Measurements from ENCODE around the gene MRGPRG.
A peak's percentile ranks its signal among the peaks of the same experiment; 100 is the strongest.

Gene MRGPRG

GRCh38 chr11:3195251-3196160 lies 23.1 kb downstream of the MRGPRG start:
- DNase-seq (no peak), ATAC-seq (no peak)
- Mint-ChIP-seq H3K27ac (no peak overlapping the region), H3K27me3 (peaks cover 14% of the 10 kb centered on the region), H3K4me1 (no peaks in the 10 kb centered on the region), H3K4me3 (no peak overlapping the region), H3K9me3 (no peaks in the 10 kb centered on the region)

DNA sequence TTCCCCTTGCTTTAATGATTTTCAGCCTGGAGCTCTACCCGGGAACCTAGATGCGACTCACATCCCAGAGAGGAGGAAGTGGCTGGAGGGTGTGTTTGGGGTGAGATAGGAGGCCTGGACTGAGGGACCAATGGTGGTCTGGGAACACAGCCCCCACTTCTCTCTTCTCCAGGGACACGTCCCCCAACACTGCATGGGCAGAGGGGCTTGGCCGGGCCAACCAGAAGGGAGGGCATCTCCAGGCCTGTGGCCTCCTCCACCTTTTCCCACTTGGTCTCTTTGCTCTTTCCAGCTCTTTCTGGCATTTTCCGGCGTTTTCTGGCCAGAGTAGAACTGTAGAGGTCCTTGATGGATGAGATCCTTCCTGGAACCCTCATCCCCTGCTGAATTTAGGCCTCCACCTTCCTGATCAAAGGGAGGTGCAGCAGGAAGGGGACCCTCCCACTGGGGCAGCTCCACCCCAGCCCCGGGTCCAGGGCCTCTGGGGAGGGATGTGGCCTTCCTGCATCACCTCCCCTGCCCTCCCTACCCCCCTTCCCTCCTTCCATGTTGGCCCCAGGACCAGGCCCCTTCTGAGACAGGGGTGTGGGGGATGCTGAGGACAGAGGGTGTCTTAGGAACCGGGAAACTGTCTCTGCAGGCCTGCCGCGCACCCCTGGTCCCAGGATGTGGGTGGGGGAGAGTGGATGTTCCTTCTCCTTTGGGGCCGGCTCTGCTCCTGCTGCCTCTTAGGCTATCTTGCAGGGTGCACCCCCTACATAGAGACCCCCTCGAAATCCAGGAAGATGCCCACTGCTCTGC lies 24.4 kb downstream of the MRGPRG start:
- ATAC-seq (no peak), DNase-seq (no peak)
- no peak overlapping the region for H3K4me3 Mint-ChIP-seq
- no peaks in the 10 kb centered on the region for H3K4me1 Mint-ChIP-seq
- peaks cover 10% of the 10 kb centered on the region for H3K27me3 Mint-ChIP-seq
- no peak overlapping the region for H3K27ac Mint-ChIP-seq
- H3K9me3 Mint-ChIP-seq, result no peaks in the 10 kb centered on the region

GRCh38 chr11:3193373-3194015 lies 25.1 kb downstream of the MRGPRG start:
- no peak overlapping the region for H3K4me3 Mint-ChIP-seq
- no peaks in the 10 kb centered on the region for H3K9me3 Mint-ChIP-seq
- ATAC-seq, result no peak
- no peak overlapping the region for H3K27ac Mint-ChIP-seq
- peaks cover 10% of the 10 kb centered on the region for H3K27me3 Mint-ChIP-seq
- no peaks in the 10 kb centered on the region for H3K4me1 Mint-ChIP-seq
- no peak for DNase-seq

GRCh38 chr11:3192511-3193372 lies 25.9 kb downstream of the MRGPRG start:
- H3K9me3 Mint-ChIP-seq, result no peaks in the 10 kb centered on the region
- H3K27ac Mint-ChIP-seq, result no peak overlapping the region
- H3K27me3 Mint-ChIP-seq, result peaks cover 10% of the 10 kb centered on the region
- DNase-seq (no peak), ATAC-seq (no peak)
- H3K4me1 Mint-ChIP-seq, result no peaks in the 10 kb centered on the region
- no peak overlapping the region for H3K4me3 Mint-ChIP-seq

- Mint-ChIP-seq H3K27me3 (peaks cover under 1% of the 10 kb centered on the region), H3K27ac (no peak overlapping the region), H3K9me3 (no peaks in the 10 kb centered on the region), H3K4me1 (no peaks in the 10 kb centered on the region), H3K4me3 (no peak overlapping the region)
- ATAC-seq, result no peak
- DNase-seq, result no peak
These were observed 26.9 kb downstream of the MRGPRG start for GRCh38 chr11:3191586-3192324.

GRCh38 chr11:3190600-3190999 lies 28.0 kb downstream of the MRGPRG start:
- Mint-ChIP-seq H3K27me3 (no peaks in the 10 kb centered on the region), H3K4me1 (no peaks in the 10 kb centered on the region), H3K27ac (no peak overlapping the region), H3K9me3 (no peaks in the 10 kb centered on the region), H3K4me3 (no peak overlapping the region)
- no peak for DNase-seq
- ATAC-seq, result no peak

- Mint-ChIP-seq H3K9me3 (no peaks in the 10 kb centered on the region), H3K4me1 (no peaks in the 10 kb centered on the region), H3K4me3 (no peak overlapping the region), H3K27ac (no peak overlapping the region), H3K27me3 (no peaks in the 10 kb centered on the region)
- DNase-seq (no peak), ATAC-seq (no peak)
These were observed 28.6 kb downstream of the MRGPRG start for GRCh38 chr11:3189886-3190583.

GRCh38 chr11:3189196-3189843 lies 29.3 kb downstream of the MRGPRG start:
- no peaks in the 10 kb centered on the region for H3K27me3 Mint-ChIP-seq
- ATAC-seq (no peak), DNase-seq (no peak)
- no peak overlapping the region for H3K4me3 Mint-ChIP-seq
- H3K9me3 Mint-ChIP-seq, result no peaks in the 10 kb centered on the region
- no peaks in the 10 kb centered on the region for H3K4me1 Mint-ChIP-seq
- H3K27ac Mint-ChIP-seq, result peak overlapping the region in 1 of 2 donors; percentile 12

DNA sequence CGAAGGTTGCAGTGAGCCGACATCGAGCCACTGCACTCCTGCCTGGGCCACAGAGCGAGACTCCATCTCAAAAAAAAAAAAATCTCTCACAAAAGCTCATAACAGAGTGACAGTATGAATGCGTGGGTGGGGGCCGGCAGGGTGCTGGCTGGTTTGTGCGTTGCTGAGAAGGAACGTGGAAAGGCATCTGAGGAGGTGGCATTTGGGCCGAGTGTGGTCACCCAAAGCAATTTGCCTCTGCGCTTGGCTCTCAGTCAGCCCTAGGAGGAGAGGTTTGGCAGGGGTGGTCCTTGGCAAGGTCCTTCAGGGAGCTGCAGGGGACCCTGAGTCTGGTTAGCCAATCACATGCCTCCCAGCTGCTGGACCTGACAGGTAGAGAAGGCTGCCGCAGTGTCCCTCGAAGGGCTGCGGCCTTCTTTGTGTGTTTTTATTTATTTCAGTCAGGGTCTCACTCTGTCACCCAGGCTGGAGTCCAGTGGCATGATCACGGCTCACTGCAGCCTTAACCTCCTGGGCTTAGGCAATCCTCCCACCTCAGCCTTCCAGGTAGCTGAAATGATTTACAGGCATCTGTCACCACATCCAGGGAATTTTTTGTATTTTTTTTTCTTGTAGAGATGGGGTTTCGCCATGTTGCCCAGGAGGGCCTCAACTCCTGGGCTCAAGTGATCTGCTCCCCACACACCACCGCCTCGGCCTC lies 30.0 kb downstream of the MRGPRG start:
- H3K4me1 Mint-ChIP-seq, result no peaks in the 10 kb centered on the region
- ATAC-seq (no peak), DNase-seq (no peak)
- H3K4me3 Mint-ChIP-seq, result no peak overlapping the region
- H3K27ac Mint-ChIP-seq, result no peak overlapping the region
- H3K9me3 Mint-ChIP-seq, result no peaks in the 10 kb centered on the region
- H3K27me3 Mint-ChIP-seq, result no peaks in the 10 kb centered on the region

GRCh38 chr11:3186166-3186953 lies 32.3 kb downstream of the MRGPRG start:
- Mint-ChIP-seq H3K27ac (no peak overlapping the region), H3K9me3 (no peaks in the 10 kb centered on the region), H3K4me3 (no peak overlapping the region)

GRCh38 chr11:3184732-3185347 lies 33.8 kb downstream of the MRGPRG start:
- H3K4me3 Mint-ChIP-seq, result no peak overlapping the region
- ATAC-seq (no peak), DNase-seq (no peak)
- H3K27me3 Mint-ChIP-seq, result no peaks in the 10 kb centered on the region
- no peak overlapping the region for H3K27ac Mint-ChIP-seq
- H3K4me1 Mint-ChIP-seq, result no peaks in the 10 kb centered on the region
- H3K9me3 Mint-ChIP-seq, result no peaks in the 10 kb centered on the region

More at GRCh38 chr11:3186166-3186953, 32.3 kb downstream of the MRGPRG start:
- Mint-ChIP-seq H3K4me1 (no peaks in the 10 kb centered on the region), H3K27me3 (no peaks in the 10 kb centered on the region)
- DNase-seq, result no peak
- ATAC-seq, result no peak

DNA sequence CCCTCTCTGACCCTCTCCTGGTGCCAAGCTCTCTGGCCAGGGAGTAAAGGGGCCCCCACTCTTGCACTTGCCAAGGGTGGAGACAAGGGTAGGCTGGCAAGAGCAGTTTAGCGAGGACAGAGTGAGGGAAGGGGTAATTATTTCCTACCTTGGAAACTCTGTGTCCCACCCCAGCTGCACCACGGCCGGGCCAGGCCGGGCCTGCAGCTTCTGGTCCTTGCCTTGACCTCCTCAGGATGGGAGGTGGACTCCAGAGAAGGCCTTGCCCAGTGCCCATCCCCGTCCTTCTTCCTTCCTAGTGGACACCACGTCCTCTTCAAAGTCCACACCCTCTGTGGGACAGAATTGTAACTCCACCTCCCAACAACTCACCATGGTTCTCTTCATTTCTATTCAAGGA lies 35.1 kb downstream of the MRGPRG start:
- ATAC-seq (no peak), DNase-seq (no peak)
- Mint-ChIP-seq H3K27me3 (no peaks in the 10 kb centered on the region), H3K27ac (no peak overlapping the region), H3K4me3 (no peak overlapping the region), H3K9me3 (no peaks in the 10 kb centered on the region), H3K4me1 (no peaks in the 10 kb centered on the region)

Data from stimulated activated naive CD8-positive, alpha-beta T cell treated with anti-CD3 and anti-CD28 coated beads, Interleukin-15, amount 100 ng/mL, for 72 hours (primary cell).